Left ventricle myocardium superior (tissue), 1 donor: ENCODE results near the gene FTO. TPM values are rescaled to one million over a fixed set of nuclear protein-coding genes. Genes with fewer than 3 reads are reported as not detected.

Experiments used
- ATAC-seq: fragments of 200-7000 bp; cut with Tn5 transposase; one replicate; pipeline ENCODE4 v1.9.1; 2020; ENCODE audit warnings: mild to moderate bottlenecking, moderate library complexity
- DNase-seq: peaks from one replicate; pipeline ENCODE4 v3.0.0-alpha.2; 2020
- intact Hi-C: fragments of 100-400 bp; cut with micrococcal nuclease; formaldehyde crosslinking; loops from one replicate; pipeline ENCODE4 v1.11.0; 2022
- total RNA-seq: library from RNA; stranded (reverse); fragmentation: NEBNext Ultra II Directional; extraction: Animal tissue kit (Norgen Biotek cat#: 25700); gene quantifications from one replicate; pipeline ENCODE4 v1.2.1, GENCODE V29; 2021
- donor health status: DM: no; HTN: yes; CAD: no; lungs with severe emphysema.

FTO gene
- total RNA-seq, 1 donor from 2014 or later, result 71.8 TPM

DNA sequence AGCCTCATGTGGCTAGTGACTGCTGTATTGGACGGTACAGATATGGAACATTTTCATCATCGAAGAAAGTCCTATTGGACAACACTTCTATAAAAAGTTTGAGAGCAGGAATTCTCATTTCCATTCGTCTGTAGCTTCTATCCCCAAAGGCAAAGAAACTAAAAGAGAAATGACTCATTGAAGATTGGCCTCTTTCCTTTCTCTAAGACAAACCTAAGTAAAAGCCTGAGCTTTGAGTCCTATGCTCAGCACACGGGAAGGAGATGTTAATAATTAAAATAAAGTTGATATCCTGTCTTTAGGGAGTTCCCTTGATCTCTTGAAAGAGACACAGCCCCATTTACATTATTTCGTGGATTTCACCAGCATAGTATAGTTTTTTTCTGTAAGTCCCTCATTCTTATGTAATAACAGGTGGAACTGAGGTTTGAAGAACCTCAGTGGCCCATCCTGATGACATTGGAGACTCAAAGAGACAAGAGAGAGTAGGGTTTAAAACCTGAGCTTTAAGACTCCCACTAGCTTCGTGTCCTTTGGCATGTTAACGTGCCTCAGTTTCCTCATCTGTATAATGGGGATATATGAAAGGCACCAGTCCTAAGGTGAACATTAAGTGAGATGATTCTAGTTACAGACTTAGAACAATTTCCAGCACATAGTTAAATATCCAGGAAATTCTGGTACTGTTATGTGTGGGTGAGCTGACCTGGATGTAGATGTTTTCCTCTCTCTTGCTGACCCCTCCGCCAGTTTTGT is 408.7 kb downstream of the FTO start:
- DNase-seq (no peak), ATAC-seq (no peak)
- intact Hi-C loops, result no loop called here

DNA sequence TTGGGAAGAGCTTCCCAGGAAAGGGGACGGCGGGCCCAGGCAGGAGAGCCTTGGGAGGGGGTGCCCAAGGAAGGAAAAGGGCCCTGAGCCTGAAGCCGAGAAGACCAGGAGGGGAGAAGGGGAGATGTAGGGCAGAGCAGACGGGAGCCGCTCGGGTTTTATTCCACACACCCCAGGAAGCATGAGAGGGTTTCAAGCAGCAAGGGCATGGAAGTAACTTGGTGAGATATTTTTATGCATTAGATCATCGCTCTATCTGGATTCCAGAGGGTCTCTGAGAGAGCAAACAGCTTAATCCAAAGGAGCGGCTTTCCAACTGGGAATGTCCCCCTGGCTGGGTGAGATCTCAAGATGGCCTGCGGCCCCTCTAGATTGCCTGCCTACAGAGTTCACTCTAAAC is 411.6 kb downstream of the FTO start:
- no peak for DNase-seq
- intact Hi-C loops, result no loop called here
- ATAC-seq, result peak; percentile 67

DNA sequence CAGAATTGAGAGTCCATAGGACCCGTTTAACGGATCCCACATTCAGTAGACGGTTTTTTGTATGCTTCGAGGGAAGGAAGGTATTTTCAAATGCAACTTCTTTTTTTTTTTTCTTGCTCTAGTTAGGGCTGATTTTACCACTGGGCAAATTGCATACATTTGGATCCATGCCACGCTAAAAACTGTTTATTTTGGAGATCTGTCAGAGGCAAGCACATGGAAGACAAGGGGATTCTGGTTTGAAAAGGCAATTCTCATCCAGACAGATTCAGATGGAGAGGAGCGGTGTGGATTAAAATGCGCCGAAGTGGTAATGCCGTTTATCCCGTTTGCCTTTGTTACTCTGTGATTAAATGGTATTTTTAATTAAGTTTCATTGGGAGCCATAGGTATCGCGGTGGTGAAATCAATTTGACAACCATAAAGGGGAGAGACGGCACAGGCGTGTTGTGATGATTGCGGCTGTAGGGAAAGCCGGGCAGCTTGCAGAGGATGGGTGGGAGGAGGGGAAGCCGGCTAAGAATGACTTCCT is 412.2 kb downstream of the FTO start:
- intact Hi-C loops, result no loop called here
- no peak for ATAC-seq
- DNase-seq, result no peak

- DNase-seq (no peak), ATAC-seq (no peak)
- intact Hi-C loops, result no loop called here
Measured at GRCh38 chr16:54118846-54119245, 414.9 kb downstream of the FTO start.

DNA sequence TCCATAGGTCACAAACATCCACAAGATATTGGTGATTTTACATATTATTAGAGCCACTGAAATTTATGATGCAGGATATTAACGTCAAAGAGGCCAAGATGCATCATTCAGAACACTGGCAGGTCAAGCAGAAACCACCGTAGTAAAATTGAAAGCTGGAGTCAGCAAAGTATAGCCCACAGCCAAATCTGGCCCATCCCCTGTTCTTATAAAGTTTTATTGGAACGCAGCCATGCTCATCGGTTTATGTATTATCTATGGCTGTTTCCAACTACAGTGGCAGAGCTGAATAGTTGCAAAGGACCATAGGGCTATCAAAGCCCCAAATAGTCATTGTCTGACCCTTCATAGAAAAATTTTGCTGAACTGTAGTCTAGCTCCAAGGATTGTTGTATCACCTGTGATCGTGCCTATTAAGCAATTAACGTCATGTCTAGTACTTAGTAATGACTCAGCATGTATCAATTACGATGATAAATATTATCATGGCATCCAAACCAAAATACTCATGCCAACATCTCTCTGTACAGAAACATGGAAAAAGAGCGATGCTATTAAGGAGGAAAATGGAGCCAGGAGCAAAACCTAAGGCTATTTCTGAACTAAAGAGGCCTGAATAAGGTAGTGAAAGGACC is 417.0 kb downstream of the FTO start:
- no peak for DNase-seq
- ATAC-seq, result no peak
- intact Hi-C loops, result no loop called here

GRCh38 chr16:54121539-54122295 is 417.8 kb downstream of the FTO start:
- ATAC-seq (no peak), DNase-seq (no peak)
- intact Hi-C loops, result no loop called here

- no peak for ATAC-seq
- no peak for DNase-seq
- intact Hi-C loops, result no loop called here
Measured at GRCh38 chr16:54123766-54124165, 419.8 kb downstream of the FTO start.

DNA sequence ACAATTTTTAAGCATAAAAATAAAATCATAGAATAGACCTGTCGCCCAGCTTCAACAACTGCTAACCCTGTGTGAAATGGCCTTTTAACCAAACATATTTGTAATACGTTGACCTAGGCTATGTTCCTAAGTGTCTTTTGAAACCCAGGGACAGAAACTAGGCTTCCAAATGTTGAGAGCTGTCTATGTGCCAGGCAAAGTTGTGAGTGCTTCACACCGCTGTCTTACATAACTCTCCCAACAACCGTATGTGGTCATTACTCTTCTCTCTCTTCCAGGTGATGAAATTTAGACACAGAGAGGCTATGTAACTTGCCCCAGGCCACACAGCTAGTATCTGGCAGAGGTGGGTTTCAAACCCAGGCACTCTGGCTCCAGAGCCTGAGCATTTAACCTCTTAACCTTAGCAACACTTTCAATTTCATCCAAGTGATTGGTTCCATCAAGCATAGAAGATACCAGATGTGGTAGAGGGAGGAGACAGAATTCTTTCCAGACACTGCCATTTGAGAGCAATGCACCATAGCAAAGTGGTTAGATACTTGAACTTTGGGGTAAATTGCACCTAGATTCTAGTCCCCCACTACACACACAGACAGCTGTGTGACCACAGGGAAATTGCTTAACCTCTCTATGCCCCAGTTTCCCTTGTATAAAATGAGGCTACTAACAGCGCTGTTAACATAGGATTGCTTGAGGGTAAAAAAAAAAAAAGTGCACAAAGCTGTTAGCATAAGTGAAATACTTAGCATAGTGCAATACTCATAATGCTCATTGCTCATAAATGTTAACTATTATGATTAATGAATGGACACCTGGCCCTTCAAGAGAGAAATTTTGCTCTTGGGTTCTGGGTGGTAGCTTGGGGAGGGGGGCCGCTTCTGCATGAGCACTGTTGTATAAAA is 422.0 kb downstream of the FTO start:
- no peak for DNase-seq
- no peak for ATAC-seq
- intact Hi-C loops, result no loop called here

DNA sequence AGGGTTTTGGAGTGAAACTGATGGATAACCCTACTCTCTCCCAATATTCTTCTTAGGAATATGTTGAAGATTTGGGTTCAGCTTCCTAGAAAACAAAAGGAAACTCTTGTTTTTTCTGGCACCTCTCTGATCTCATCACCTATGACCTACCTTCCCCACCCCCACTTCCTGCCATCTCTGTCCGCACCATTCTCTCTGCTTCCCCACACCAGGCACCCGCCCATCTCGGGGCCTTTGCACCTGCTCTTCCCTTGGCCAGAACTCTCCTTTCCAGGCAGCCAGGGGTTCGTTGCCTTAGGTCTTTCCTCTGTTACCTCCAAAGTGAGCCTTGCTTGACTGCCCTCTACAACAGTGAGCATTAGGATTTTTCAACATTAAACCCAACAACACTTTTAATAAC is 423.0 kb downstream of the FTO start:
- ATAC-seq, result no peak
- no peak for DNase-seq
- intact Hi-C loops, result no loop called here

- no peak for ATAC-seq
- no peak for DNase-seq
- intact Hi-C loops, result no loop called here
Measured at GRCh38 chr16:54128629-54129234, 424.8 kb downstream of the FTO start.

DNA sequence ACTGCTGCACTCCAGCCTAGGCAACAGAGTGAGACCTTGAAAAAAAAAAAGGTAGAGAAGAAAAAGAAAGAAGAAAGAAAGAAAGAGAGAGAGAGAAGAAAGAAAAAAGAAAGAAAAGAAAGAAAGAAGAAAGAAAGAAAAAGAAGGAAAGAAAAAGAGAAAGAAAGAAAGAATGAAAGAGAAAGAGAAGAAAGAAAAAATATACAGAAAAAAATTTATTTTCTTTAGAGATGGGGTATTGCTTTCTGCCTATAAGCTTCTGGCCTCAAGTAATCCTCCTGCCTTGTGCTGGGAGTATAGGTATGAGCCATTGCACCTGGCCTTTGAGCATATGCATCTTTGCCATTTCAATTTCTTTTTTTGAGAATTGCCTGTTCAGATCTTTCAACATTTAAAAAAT is 425.9 kb downstream of the FTO start:
- no peak for ATAC-seq
- no peak for DNase-seq
- intact Hi-C loops, result no loop called here

- intact Hi-C loops, result no loop called here
- DNase-seq (no peak), ATAC-seq (no peak)
Measured at GRCh38 chr16:54135361-54136275, 431.7 kb downstream of the FTO start.

GRCh38 chr16:54136276-54136625 is 432.3 kb downstream of the FTO start:
- intact Hi-C loops, result no loop called here
- ATAC-seq, result no peak
- no peak for DNase-seq

DNA sequence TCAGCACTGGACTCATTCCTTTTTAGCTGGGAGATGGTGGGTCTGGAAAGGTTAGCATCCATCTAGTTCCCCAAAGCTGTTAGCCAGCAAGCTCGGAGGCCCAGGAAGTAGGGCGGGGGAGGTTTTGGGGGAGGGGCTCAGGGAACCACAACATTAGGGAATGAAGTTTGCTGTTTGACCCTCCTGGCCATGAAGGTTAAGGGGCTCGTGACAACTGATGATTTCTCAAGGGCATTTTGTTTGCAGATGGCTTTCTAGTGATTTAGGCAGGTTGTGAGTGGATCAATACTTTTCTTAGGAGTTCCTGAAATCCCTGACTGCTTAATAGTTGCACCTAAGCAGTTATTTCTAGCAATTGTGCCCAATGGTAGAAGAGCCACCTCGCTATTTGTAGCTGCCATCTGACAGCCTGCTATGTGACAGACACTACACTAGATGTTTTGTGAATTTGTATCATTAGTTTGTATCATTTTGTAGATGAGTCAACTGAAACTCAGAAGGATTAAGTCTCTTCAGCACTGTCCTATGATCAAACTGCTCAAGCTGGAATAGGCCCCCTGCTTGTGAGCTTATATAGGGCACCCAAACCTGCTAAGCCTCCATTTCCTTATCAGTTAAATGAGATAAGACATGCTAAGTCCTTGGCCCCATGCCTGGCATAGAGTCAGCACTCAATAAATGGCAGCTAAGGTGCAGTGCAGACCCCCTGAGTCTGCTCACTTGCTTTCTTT is 436.3 kb downstream of the FTO start:
- intact Hi-C loops, result no loop called here
- DNase-seq, result no peak
- ATAC-seq, result no peak

GRCh38 chr16:54140788-54141136 is 436.8 kb downstream of the FTO start:
- ATAC-seq (no peak), DNase-seq (no peak)
- intact Hi-C loops, result no loop called here

DNA sequence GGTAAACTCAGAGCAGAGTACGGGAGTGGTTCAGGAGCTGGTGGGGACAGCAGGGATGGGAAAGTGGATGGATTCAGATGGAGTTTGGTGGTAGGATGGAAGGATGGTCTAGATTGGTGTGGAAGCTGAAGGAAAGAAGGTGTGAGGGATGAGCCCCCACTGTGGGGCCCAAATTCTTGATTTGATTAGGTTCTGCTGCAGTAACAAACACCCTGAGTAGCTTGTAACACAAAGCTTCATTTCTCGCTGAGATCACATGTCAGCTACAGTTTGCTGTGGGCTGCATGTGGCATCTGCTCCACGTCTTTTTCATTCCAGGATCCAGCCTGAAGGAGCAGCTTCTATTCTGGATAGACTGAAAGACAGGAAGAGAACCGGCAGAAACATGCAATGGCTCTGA is 438.8 kb downstream of the FTO start:
- no peak for DNase-seq
- intact Hi-C loops, result no loop called here
- no peak for ATAC-seq

- intact Hi-C loops, result no loop called here
- DNase-seq (no peak), ATAC-seq (no peak)
Measured at GRCh38 chr16:54143410-54143809, 439.5 kb downstream of the FTO start.
